ENCODE results near the gene SORCS1. TPM values are rescaled to one million over a fixed set of nuclear protein-coding genes. Genes with fewer than 3 reads are reported as not detected.

The SORCS1 gene
- total and polyA plus RNA-seq, 2 donors from 2014 or later, result 0.76 to 2.4 TPM

DNA sequence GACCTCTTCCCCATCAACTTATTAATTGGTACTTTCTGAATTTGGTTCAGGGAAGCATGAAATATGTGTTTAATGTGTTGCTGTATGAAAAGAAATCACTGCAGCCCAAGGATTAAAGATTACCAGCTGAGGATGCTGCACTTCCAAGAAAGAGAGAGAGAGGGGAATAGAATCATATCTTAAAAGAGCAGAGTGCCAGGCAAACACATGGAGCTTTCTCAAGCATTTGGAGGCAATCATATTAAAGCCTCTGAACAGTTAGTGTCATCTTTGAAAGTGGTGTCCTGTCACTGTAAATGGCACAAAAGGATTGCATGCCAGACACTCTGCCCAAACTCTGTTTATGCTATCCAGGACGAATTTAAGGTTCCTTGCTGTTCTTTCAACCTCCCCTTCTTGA is 386.7 kb downstream of the SORCS1 start:
- H3K4me3 ChIP-seq (ENCODE audit: low read length in 3 of 3), result no peak overlapping the region
- no peaks in the 10 kb centered on the region for H3K4me1 ChIP-seq (ENCODE audit: control insufficient read depth in 2 of 3, insufficient read depth in 2 of 3, low read depth in 1 of 3, low read length in 3 of 3)
- H3K27me3 ChIP-seq (ENCODE audit: control insufficient read depth, insufficient read depth, low read length), result no peaks in the 10 kb centered on the region
- TF ChIP-seq, protein P1, sequence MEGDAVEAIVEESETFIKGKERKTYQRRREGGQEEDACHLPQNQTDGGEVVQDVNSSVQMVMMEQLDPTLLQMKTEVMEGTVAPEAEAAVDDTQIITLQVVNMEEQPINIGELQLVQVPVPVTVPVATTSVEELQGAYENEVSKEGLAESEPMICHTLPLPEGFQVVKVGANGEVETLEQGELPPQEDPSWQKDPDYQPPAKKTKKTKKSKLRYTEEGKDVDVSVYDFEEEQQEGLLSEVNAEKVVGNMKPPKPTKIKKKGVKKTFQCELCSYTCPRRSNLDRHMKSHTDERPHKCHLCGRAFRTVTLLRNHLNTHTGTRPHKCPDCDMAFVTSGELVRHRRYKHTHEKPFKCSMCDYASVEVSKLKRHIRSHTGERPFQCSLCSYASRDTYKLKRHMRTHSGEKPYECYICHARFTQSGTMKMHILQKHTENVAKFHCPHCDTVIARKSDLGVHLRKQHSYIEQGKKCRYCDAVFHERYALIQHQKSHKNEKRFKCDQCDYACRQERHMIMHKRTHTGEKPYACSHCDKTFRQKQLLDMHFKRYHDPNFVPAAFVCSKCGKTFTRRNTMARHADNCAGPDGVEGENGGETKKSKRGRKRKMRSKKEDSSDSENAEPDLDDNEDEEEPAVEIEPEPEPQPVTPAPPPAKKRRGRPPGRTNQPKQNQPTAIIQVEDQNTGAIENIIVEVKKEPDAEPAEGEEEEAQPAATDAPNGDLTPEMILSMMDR (IDR thresholded peaks at IDR 0.05; ENCODE audit: borderline replicate concordance, extremely low read depth, insufficient read depth), result no peak
- DNase-seq (no peak), FAIRE-seq (no peak)
- intact Hi-C loops (cut with DNase I), result no loop called here
- no peak overlapping the region for H3K9ac ChIP-seq (ENCODE audit: low read length in 3 of 3)
- H3K36me3 ChIP-seq (ENCODE audit: control insufficient read depth in 2 of 3, insufficient read depth in 3 of 3, low read length in 3 of 3), result no peaks in the 10 kb centered on the region
- H3K9me3 ChIP-seq (ENCODE audit: control insufficient read depth in 2 of 3, insufficient read depth in 1 of 3, low read length in 3 of 3), result no peaks in the 10 kb centered on the region
- H3K27ac ChIP-seq (ENCODE audit: low read depth in 2 of 2, low read length in 2 of 2), result no peak overlapping the region

GRCh38 chr10:106775127-106775526 is 389.4 kb downstream of the SORCS1 start:
- intact Hi-C loops (cut with DNase I), result no loop called here
- Histone ChIP-seq H3K4me3 (ENCODE audit: low read length in 3 of 3) (no peak overlapping the region), H3K4me1 (ENCODE audit: control insufficient read depth in 2 of 3, insufficient read depth in 2 of 3, low read depth in 1 of 3, low read length in 3 of 3) (no peaks in the 10 kb centered on the region), H3K27ac (ENCODE audit: low read depth in 2 of 2, low read length in 2 of 2) (no peak overlapping the region), H3K9ac (ENCODE audit: low read length in 3 of 3) (no peak overlapping the region), H3K36me3 (ENCODE audit: control insufficient read depth in 2 of 3, insufficient read depth in 3 of 3, low read length in 3 of 3) (no peaks in the 10 kb centered on the region), H3K9me3 (ENCODE audit: control insufficient read depth in 2 of 3, insufficient read depth in 1 of 3, low read length in 3 of 3) (no peaks in the 10 kb centered on the region), H3K27me3 (ENCODE audit: control insufficient read depth, insufficient read depth, low read length) (no peaks in the 10 kb centered on the region)
- TF ChIP-seq, protein P1 (IDR thresholded peaks at IDR 0.05; ENCODE audit: borderline replicate concordance, extremely low read depth, insufficient read depth), result no peak
- FAIRE-seq (no peak), DNase-seq (no peak)

DNA sequence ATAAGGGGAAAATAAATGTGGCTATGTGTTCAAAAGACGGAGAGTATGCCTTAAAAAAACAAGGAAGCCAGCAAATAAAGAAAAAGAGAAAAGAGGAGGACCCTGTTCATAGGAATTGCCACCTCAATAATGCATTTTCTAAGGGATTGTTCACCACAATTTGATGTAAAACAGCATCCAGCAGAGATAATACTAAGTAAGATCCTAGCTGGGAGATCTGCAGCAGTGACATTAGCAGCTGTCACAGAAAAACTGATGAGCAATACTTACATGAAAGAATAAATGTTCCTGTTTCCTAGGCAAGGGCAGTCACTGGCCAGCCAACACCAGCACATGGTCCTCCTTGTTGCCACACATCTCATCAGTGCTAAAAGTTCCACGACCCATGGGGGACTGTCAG is 391.5 kb downstream of the SORCS1 start:
- DNase-seq, result no peak
- Histone ChIP-seq H3K9ac (ENCODE audit: low read length in 3 of 3) (no peak overlapping the region), H3K9me3 (ENCODE audit: control insufficient read depth in 2 of 3, insufficient read depth in 1 of 3, low read length in 3 of 3) (no peaks in the 10 kb centered on the region), H3K4me3 (ENCODE audit: low read length in 3 of 3) (no peak overlapping the region), H3K4me1 (ENCODE audit: control insufficient read depth in 2 of 3, insufficient read depth in 2 of 3, low read depth in 1 of 3, low read length in 3 of 3) (no peaks in the 10 kb centered on the region), H3K27me3 (ENCODE audit: control insufficient read depth, insufficient read depth, low read length) (no peaks in the 10 kb centered on the region), H3K36me3 (ENCODE audit: control insufficient read depth in 2 of 3, insufficient read depth in 3 of 3, low read length in 3 of 3) (no peaks in the 10 kb centered on the region), H3K27ac (ENCODE audit: low read depth in 2 of 2, low read length in 2 of 2) (no peak overlapping the region)
- no peak for FAIRE-seq
- intact Hi-C loops (cut with DNase I), result no loop called here
- TF ChIP-seq, protein P1 (IDR thresholded peaks at IDR 0.05; ENCODE audit: borderline replicate concordance, extremely low read depth, insufficient read depth), result no peak

- intact Hi-C loops (cut with DNase I), result no loop called here
- TF ChIP-seq, protein P1 (IDR thresholded peaks at IDR 0.05; ENCODE audit: borderline replicate concordance, extremely low read depth, insufficient read depth), result no peak
- Histone ChIP-seq H3K4me1 (ENCODE audit: control insufficient read depth in 2 of 3, insufficient read depth in 2 of 3, low read depth in 1 of 3, low read length in 3 of 3) (no peaks in the 10 kb centered on the region), H3K4me3 (ENCODE audit: low read length in 3 of 3) (no peak overlapping the region), H3K9ac (ENCODE audit: low read length in 3 of 3) (no peak overlapping the region), H3K27me3 (ENCODE audit: control insufficient read depth, insufficient read depth, low read length) (no peaks in the 10 kb centered on the region), H3K27ac (ENCODE audit: low read depth in 2 of 2, low read length in 2 of 2) (no peak overlapping the region), H3K9me3 (ENCODE audit: control insufficient read depth in 2 of 3, insufficient read depth in 1 of 3, low read length in 3 of 3) (no peaks in the 10 kb centered on the region), H3K36me3 (ENCODE audit: control insufficient read depth in 2 of 3, insufficient read depth in 3 of 3, low read length in 3 of 3) (no peaks in the 10 kb centered on the region)
- DNase-seq, result no peak
- no peak for FAIRE-seq
Measured at GRCh38 chr10:106771154-106771553, 393.4 kb downstream of the SORCS1 start.
